Nucleus accumbens (tissue), 56 donors: ENCODE measurements around the gene IZUMO1R.
"Not testable (repeated sequence)": the region's sequence is repeated elsewhere in the genome, so short reads cannot be mapped to it uniquely, and the experiment has no call there.

Experiments
- DNase-seq, 56 donors: peaks; one replicate each; lab custom pipeline; 2025; lab: John Stamatoyannopoulos, UW

Gene IZUMO1R

DNA sequence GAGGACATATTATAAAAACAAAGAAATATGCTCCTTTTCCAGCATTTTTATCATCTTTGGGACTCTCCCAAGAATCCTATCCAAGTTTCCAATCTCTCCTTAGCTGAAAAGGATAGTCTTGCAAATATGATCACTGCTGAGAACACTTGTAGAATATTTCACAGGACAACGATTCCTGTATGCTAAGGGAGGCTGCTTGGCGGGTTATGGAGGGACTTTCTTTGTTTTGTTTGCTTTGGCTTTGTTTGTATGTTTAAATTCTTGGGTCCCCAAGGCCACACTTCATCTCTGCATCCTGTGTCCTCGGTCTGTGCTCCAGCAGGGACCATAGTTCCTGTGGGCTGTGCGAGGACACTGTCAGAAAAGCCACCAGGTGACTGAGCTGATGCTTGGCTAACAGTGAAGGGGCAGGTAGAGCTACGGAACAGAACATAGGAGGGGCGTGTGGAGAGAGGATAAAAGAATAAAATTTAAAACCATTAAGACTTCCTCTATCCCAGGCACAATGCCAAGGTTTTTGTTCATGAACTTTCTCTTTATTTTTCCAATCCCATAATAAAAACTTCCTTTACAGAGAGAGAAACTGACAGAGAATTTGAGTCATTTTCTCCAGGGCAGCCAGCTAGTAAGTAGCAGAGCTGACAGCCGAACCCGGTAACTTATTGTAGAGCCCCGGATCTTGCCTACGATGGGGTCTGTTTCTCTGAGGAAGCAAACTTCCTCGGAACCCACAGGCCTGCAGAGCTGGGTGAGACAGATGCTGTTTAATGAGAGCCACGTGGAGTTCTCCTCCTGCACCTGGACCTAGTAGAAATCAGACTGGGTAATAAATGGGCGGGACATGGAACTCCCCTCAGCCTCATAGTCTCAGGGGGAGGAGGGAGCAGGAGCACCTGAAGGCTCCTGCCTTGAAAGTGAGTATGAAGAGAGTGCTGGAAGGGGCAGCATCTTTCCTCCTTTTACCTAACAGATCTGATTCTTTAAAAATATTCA, at the start of gene IZUMO1R:
Gene IZUMO1R (plus strand): TSS at position 615 of the 993 bp plus-strand sequence. CDS start 1,057 bp downstream, outside the sequence.
- no peak for DNase-seq

DNA sequence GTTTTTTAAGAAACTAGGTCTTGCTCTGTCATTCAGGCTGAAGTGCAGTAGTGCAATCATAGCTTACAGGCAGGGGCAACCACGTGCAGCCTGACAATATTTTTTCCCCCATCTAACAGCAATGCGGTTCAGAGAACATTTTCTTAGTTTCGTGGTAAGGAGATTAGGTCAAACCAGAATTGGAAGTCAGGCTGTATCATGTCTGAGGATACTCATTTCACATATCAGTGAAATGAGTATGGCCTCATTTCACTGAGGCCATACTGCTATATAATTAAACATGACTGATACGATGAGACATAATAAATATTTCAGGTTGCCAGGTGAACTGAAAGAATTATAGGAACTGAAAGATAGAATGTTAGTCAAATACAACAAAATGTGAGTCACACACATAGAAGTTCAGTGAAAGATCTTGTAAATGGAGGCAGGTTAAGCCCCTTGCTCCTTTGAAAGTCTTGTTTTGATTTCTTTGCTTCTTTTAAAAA, 32.5 kb upstream of the IZUMO1R start:
- DNase-seq: no peak

DNA sequence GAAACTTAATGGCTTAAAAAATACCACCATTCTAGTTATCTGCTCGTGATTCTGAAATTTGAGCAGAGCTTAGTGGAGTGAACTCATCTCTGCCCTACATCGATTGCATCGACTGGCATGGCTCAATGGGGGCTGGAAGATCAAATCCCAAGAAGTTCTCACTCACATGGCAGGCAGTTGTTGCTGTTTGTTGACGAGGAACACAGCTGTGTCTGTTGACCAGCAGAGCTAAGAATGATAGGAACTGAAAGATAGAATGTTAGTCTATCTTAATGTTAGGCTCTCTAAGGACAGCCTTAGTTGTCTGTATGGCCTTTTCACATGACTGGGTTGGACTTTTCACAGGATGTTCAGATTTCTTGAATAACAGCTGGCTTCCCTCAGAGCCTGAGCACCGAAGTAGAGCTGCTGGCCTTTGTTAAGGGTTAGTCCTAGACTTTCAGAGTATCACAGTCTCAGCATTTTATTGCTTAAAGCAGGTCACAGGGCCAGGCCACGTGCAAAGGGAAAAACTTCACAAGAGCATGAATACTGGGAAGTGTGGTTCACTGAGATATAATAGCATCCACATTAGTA, 31.6 kb upstream of the IZUMO1R start:
- no peak for DNase-seq

DNA sequence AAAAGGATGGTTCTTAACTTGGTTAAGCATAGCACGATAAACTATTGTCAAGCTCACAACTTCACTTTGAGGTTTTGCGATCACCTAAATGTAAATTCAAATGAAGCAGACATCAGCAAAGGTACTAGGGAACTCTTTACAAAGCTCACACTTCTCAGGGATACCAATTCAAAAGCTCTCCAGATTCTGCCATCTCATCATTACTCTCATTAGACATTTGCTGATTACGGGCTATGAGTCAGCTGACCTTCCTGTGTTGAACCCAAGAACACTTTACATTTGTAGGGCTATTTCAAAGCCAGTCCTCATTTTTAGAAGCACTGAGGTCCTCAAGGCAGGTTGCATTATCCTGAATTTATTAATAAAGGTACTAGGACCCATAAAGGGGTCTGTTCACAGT, 28.4 kb upstream of the IZUMO1R start:
- no peak for DNase-seq

DNA sequence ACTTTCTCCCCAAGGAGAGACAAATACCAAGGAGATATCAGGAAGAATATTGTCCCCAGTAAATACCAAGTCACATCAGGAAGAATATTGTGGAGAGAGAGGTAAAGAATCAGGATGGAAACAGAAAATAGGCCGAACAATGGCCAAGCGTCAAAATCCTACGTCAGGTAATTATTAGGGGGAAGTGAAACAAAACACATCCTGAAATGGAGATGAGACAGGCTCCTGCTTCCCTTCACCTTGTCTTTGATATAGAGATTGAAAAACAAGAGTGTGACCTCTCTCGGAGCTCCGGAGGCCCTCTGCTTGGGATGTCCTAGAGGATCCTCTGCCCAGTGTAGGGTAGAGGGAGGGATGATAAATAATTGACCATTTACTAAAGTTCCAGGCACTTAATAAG, 27.4 kb upstream of the IZUMO1R start:
- no peak for DNase-seq

DNA sequence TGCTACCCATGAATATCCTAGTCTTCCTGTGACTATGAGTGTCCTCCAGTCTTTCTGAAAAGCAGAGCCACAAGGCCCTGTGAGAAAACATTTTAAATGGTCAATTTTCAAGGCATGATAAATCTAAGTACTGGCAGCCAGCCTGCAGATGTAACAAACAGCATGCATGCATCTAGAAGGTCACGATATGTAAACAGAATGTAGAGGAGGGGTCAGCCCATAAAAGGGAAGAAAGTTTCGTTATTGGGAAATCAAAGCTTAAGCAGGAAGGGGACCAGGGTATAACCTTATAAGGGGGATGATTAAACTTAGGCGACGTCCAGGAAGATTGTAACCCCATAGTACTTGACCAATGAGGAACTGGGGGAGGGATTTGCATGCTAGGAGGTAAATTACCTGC, 26.2 kb upstream of the IZUMO1R start:
- DNase-seq: not testable (repeated sequence)

DNA sequence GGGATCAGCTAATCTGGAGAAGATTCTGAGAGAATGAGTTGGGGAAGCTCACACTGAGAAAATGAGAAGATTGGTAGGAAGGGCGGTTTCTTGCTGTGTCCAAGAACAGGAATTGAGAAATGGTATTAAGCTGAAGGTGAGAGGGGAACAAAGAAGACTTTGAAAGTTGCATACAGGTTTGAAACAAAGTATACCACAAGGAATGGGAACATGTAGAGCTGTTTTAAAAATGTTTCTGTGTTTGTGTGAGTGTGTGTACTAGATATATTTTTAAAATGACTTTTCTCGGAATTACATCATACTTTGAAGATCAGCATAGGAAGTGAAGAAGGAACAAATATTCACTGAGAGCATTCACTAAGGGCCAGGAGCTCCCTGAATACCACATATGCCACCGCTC, 24.4 kb upstream of the IZUMO1R start:
- DNase-seq: no peak

DNA sequence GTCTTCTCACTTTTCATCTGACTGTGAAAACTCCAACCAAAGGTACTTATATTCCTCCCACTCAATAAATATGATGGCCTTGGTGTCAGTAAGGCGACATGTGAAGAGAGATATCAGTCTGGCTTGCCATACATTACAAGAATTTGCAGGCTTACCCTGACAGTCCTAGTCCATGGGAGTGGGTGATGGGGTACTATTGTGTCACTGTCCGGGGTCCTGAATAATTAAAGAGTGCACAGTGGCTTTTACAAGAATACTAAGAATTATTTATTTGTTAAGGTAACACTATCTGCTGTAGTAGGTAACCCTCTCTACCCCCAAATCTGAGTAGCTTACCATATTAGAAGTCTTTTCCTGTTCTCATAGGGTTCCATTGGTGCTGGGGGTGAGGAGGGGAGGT, 23.1 kb upstream of the IZUMO1R start:
- no peak for DNase-seq

DNA sequence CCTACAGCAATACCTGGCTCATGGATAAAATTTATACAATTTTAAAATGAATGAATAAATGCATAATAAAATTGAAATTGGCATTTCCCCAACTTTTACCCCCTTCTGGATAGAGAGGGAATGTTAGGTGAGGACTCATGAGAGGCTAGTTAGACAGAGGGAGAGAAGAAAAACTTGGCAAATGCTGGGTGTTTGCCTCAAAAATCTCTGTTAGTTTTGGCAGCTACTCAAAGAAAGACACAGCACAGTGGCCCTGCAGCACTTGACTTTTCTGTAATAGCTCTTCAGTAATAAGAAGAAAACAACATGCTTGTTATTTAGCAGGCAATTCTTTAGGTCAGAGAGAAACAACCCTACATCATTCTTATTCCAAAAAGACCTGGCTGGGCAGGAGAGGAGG, 20.7 kb upstream of the IZUMO1R start:
- no peak for DNase-seq

DNA sequence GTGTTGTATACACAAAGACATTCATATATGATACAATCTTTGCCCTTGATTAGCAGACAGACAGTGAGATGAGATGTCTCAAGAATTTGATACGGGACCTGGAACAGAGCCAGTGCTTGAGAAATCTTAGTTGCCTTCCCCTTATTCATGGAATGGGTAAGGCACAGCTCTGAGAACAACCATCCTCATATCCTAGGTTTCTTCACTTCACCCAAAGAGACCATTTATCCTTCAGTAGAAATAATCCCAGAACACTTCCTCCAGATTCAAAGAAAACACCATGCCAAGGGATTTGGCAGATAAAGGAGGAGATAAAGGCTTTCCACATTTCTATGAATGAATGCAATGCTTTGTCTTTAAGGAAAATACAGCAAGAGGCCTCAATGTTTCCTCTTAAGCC, 8.8 kb upstream of the IZUMO1R start:
- no peak for DNase-seq

DNA sequence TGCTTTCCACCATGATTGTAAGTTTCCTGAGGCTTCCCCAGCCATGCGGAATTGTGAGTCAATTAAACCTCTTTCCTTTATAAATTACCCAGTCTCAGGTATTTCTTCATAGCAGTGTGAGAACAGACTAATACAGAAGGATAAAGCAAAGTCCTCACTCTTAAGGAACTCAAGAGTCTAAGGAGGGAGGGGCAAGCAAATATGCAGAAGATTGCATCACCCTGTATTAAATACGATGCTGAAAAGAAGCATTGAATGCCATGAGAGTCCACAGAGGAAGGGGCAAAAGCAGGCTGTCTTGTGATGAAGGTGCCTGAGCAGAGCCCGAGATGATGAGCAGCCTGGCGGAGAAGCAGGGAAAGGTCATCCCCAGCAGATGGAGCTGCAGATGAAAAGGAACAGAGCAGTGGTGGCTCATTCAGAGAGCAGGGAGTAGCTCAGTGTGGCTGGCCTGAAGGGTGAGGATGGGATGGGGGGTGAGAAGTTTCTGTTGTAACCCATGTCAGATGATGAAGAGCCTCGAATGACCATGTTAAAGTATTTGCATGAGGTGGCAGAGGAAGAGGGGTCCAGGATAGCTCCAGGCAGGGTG, 6.3 kb upstream of the IZUMO1R start:
- no peak for DNase-seq

DNA sequence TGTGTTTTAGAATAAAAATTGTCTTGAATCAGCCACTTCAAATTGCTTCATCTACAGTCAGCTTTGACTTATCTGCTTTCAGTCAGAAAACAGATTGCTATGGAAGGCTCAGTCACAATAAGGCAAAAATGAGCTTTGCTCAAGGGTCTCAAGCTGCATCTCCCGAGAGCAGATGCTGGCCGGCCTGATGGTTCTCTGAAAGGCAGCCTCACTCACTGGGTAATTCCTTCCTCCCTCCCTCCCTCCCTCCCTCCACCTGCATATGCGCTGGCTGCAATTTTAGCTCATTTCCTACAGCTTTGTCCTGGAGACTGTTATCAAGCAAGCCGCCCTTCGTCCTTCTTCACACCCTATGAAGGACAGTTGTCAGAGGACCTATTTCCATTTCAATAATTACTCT, 1.6 kb upstream of the IZUMO1R start:
- DNase-seq: no peak

DNA sequence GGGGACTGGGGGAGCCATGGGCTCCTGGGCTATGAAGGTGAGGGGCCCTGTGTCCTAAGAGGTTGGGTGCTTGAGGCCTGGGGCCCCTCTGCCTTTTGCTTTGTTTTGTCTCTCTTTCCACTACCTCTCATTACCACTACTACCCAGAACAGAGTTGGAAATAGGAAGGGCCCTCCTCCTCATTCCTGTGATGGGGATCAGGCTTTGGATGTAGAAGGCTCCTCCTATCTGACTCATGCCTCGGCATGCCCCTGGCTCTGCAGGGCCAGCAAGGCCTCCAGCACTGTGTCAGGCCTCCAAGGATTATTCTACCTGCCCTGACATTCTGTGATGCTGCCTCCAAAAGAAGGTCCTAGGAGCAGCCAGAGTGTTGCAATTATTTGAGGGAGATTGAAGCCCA, 766 bp downstream of the IZUMO1R start:
- DNase-seq: no peak

DNA sequence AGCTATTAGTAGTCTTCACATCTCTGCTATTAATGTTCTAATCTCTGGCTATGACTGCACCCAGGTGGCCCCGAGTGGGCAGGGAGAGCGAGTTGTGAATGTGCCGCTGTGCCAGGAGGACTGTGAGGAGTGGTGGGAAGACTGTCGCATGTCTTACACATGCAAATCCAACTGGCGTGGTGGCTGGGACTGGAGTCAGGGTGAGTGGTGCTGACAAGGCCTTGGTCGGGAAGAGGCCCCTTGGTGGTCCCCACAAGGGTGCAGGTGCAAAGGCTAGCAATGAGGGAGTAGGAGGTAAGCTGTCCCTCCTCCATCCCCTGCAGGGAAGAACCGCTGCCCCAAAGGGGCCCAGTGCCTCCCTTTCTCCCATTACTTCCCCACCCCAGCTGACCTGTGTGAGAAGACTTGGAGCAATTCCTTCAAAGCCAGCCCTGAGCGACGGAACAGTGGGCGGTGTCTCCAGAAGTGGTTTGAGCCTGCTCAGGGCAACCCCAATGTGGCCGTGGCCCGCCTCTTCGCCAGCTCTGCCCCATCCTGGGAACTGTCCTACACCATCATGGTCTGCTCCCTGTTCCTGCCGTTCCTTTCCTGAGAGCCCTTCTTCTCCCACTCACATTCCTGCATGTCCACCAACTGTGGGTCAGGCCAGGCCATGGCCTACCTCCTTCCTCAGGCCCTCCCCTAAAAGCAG, 2.9 kb downstream of the IZUMO1R start:
- no peak for DNase-seq

DNA sequence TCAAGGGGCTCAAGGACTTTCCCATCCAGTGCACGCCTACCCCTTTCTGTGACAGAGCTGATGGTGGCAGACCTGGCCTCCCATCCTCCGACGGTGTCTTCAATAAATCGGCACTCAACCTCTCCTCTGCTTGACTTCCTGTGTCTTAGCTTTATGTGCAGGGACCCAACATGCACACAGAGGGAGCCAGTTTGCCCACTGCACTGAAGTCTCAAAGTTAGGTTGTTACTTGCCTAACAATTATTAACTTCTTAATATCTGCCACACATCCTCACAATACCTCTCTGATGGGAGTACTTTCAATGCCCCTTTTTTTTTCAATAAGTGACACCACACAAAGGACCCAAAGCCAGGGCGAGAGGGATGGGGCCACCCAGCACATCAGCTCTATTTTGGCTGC, 3.6 kb downstream of the IZUMO1R start:
- DNase-seq: no peak

DNA sequence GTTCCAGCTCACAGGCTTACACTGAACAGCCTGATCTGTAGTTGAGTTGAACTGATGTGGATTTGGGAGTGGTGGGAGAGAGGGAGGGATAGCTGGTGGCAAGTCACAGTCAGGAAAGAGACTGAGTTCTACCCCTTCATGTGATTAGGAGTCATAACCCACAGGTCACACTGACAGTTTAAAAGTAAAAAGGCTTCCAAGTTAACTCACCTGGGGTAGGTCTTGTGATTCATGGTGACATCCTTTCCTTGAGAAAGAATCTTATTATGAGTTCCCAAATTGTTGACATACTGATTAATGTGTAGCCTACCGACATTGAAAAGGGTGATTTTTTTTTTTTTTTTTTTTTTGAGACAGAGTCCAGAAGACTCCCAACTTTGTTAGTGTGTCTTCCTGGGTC, 5.4 kb downstream of the IZUMO1R start:
- no peak for DNase-seq

DNA sequence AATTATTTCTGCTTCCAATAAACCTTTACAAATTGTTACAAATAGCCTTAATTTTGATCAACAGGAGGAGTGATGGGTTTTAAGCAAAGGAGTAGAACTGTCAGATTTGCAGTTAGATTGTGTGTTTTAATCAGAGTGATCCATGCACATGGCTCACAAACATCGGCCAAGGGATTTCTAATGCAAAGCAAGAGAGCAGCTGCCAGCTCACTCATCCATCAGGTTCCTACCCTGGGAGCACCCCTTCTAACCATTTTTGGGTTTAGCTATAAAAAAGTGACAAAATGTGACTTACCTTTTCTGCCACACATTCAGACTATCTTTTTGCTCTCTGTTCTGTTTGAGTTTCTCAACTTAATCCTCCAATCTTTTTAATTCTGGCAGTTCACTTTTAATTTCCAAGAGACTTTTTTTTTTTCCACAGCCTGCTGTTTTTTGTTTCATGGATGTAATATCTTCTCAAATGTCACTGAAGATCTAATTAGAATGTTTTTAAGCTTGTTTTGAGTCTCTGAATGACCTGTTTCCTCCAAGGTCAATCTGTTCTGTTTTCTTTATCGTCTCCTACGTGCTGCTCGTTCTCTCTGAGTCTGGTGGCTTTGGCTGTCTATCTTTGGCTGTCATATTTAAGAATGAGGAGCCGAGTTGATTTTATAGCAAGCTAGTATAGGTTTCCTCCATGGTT, 6.0 kb downstream of the IZUMO1R start:
- no peak for DNase-seq

DNA sequence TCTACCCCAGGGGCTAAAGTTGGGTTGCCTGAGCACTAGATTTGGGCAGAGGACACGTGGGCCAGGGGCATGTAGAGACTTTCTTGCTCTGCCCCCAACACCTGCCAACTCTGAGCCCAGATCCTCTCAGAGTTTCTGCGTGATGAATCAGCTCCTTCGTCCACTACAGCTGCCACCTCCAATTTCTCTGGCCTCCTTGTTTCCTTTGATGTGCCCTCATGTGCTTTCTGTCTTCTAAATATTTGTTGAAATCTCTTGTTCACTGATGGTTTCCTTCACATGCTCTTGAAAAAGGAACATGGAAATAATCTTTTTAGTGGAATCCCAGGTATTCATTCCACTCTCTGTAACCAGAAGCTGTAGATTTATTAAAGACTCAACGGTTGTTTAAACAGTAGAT, 8.0 kb downstream of the IZUMO1R start:
- DNase-seq: no peak

DNA sequence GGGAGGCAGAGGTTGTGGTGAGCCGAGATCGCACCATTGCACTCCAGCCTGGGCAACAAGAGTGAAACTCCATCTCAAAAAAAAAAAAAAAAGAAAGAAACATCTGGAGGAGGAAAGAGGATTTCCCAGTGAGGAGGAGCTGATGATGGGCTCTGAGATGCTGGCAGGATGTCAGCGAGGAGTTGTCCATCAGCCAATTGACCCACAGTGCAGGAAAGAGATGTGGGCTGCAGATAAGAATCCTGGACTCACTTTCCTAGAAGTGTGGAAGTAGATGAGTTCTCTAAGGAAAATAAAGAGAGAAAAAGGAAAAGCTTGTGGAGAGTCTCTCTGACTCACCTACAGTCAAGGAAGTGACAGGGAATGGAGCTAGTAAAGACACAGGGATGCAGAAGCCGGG, 9.7 kb downstream of the IZUMO1R start:
- no peak for DNase-seq

DNA sequence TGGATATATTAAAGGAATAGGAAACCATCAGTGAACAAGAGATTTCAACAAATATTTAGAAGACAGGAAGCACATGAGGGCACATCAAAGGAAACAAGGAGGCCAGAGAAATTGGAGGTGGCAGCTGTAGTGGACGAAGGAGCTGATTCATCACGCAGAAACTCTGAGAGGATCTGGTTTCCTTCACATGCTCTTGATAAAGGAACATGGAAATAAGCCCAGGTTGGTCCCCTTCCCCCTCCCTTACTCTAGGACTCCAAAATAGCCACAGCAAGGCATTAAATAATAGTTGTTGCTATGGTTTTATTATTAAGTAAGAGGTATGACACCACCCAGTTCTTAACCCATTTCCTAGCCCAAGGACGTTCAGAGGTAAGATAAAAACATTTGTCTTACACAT, 11.3 kb downstream of the IZUMO1R start:
- no peak for DNase-seq
